ENCODE data around the gene CMTM5.
"Not testable (repeated sequence)": the region's sequence is repeated elsewhere in the genome, so short reads cannot be mapped to it uniquely, and the experiment has no call there.

The CMTM5 gene

DNA sequence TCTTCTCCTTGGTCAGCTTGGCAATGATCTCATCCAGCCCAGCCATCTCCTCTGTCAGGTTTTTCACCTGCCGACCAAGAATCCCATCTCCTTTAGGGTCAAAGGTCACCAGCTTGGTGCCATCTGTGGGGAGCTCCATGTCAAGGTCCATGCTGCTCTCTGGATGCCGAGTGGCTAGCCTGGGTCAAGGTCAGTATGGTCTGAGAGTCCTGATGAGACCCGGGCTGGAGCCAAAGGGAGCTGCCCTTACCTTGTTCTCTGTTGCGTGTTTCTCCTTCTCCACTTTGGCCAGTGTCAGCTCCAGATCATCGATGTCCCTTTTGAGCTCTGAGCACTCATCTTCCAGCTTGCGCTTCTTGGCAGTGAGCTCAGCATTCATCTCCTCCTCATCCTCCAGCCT is 46.8 kb downstream of the CMTM5 start:
- TF ChIP-seq CTCF (IDR thresholded peaks at IDR 0.05; ENCODE audit: low read depth, low read length) = no peak
- no peak overlapping the region for H3K4me3 ChIP-seq (ENCODE audit: low read depth, low read length)

DNA sequence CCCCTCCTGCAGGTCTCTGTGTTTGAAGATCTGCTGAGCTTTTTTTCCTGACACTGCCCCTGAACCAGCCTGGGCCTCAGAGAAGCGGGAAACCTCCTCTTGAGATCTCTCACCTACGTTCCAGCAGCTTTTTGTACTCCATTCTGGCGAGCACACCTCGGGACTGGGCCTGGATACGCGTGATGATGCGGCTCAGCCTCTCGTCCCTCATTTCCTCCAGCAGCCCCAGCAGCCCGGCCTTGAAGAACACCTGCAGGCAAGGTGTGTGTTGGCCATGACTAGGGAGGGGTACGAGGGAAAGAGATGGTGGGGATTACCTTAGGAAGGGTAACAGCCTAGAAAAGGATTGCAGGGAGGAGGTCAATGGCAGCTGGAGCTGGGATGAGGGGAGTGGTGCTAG is 48.3 kb downstream of the CMTM5 start:
- no peak for TF ChIP-seq CTCF (IDR thresholded peaks at IDR 0.05; ENCODE audit: low read depth, low read length)
- H3K4me3 ChIP-seq (ENCODE audit: low read depth, low read length) = no peak overlapping the region

GRCh38 chr14:23425798-23426197 is 49.0 kb downstream of the CMTM5 start:
- H3K4me3 ChIP-seq (ENCODE audit: low read depth, low read length) = not testable (repeated sequence)

- H3K4me3 ChIP-seq (ENCODE audit: low read depth, low read length) = no peak overlapping the region
- TF ChIP-seq CTCF (IDR thresholded peaks at IDR 0.05; ENCODE audit: low read depth, low read length) = no peak
Observed at GRCh38 chr14:23428686-23429495, 52.0 kb downstream of the CMTM5 start.
